CD4-positive, CD25-positive, alpha-beta regulatory T cell (primary cell): ENCODE measurements around the gene SPDYE3. TPM values are rescaled to one million over a fixed set of nuclear protein-coding genes. Genes with fewer than 3 reads are reported as not detected.
A peak's percentile ranks its signal among the peaks of the same experiment; 100 is the strongest.

Experiments used
- ATAC-seq, 2 donors: fragments of 150-1000 bp; cut with Tn5 transposase; one replicate each; pipeline ENCODE4 v1.10.0; 2021; ENCODE audit warnings: low read depth in 2 of 2, moderate number of reproducible peaks in 2 of 2, moderate library complexity in 1 of 2
- DNase-seq, 3 donors: peaks; one replicate each; pipeline versions ENCODE4 v3.0.0 to v3.0.0-alpha.2; 2012 to 2022; ENCODE audit warnings: mixed read lengths in 1 of 3
- H3K27ac ChIP-seq: one replicate; pipeline ENCODE4 v1.7.0; 2013; ENCODE audit warnings: mild to moderate bottlenecking, low read length; ENCODE audit not compliant: insufficient read depth, poor library complexity, severe bottlenecking
- H3K27me3 ChIP-seq: one replicate; pipeline ENCODE4 v1.7.0; 2013; ENCODE audit warnings: low read length; ENCODE audit not compliant: control insufficient read depth, insufficient read depth
- H3K36me3 ChIP-seq: one replicate; pipeline ENCODE4 v1.7.0; 2013; ENCODE audit warnings: mild to moderate bottlenecking, low read length, moderate library complexity; ENCODE audit not compliant: control insufficient read depth, insufficient read depth
- H3K4me1 ChIP-seq: 2 replicates; pipeline ENCODE4 v1.7.0; 2013; ENCODE audit warnings: mild to moderate bottlenecking, low read length; ENCODE audit not compliant: insufficient read depth, control insufficient read depth, poor library complexity, severe bottlenecking
- H3K4me3 ChIP-seq: one replicate; pipeline ENCODE4 v1.7.0; 2013; ENCODE audit warnings: low read depth, mild to moderate bottlenecking, low read length, moderate library complexity
- H3K9me3 ChIP-seq, 2 experiments: 1 replicate in 1 of 2; 2 replicates in 1 of 2; pipeline ENCODE4 v1.7.0; 2013; ENCODE audit warnings: low read length in 2 of 2, mild to moderate bottlenecking in 1 of 2, moderate library complexity in 1 of 2; ENCODE audit not compliant: control insufficient read depth in 2 of 2
- H3K27ac Mint-ChIP-seq, 3 donors: one replicate each; pipeline ENCODE4 v1.8.0; 2020 to 2022; ENCODE audit warnings: mild to moderate bottlenecking in 3 of 3, mixed read lengths in 3 of 3, moderate library complexity in 2 of 3
- H3K27me3 Mint-ChIP-seq: one replicate; pipeline ENCODE4 v1.8.0; 2022; ENCODE audit warnings: mild to moderate bottlenecking, mixed read lengths
- H3K36me3 Mint-ChIP-seq: one replicate; pipeline ENCODE4 v1.8.0; 2020; ENCODE audit warnings: mixed read lengths
- H3K4me1 Mint-ChIP-seq, 4 donors: one replicate each; pipeline ENCODE4 v1.8.0; 2020 to 2022; ENCODE audit warnings: mixed read lengths in 4 of 4, mild to moderate bottlenecking in 1 of 4
- H3K4me3 Mint-ChIP-seq, 4 donors: one replicate each; pipeline ENCODE4 v1.8.0; 2020 to 2022; ENCODE audit warnings: mild to moderate bottlenecking in 4 of 4, mixed read lengths in 4 of 4, moderate library complexity in 3 of 4
- H3K9me3 Mint-ChIP-seq, 7 donors: one replicate each; pipeline ENCODE4 v1.8.0; 2020 to 2022; ENCODE audit warnings: mixed read lengths in 7 of 7, mild to moderate bottlenecking in 3 of 7, moderate library complexity in 2 of 7
- polyA plus RNA-seq, 4 donors: library from polyadenylated mRNA; unstranded; fragments of 300-500 nt; fragmentation: Illumina TruSeq; gene quantifications; one replicate each; pipeline ENCODE4 v1.2.3, GENCODE V29; 2021
- total RNA-seq: library from RNA; stranded (reverse); gene quantifications from one replicate; pipeline ENCODE4 v1.2.3, GENCODE V29; 2022

The SPDYE3 gene
- total and polyA plus RNA-seq, 5 donors from 2014 or later = 4.5 to 7.2 (median 6.1) TPM; not detected in 1

- DNase-seq (no peak), ATAC-seq (no peak)
- peaks cover 4% of the 10 kb centered on the region for H3K4me1 ChIP-seq
These were observed 64.2 kb downstream of the SPDYE3 start for GRCh38 chr7:100371561-100372171.

More at GRCh38 chr7:100371561-100372171, 64.2 kb downstream of the SPDYE3 start:
- H3K27ac Mint-ChIP-seq = peak overlapping the region in 1 of 3 donors; percentile 32
- H3K9me3 Mint-ChIP-seq = peaks cover 0 to 1% (median 0%) of the 10 kb centered on the region in 7 donors
- no peaks in the 10 kb centered on the region for H3K9me3 ChIP-seq
- peaks cover 0 to 8% (median 3%) of the 10 kb centered on the region in 4 donors for H3K4me1 Mint-ChIP-seq
- H3K36me3 ChIP-seq = no peaks in the 10 kb centered on the region
- no peaks in the 10 kb centered on the region for H3K27me3 Mint-ChIP-seq
- no peak overlapping the region for H3K27ac ChIP-seq
- H3K4me3 Mint-ChIP-seq = no peak overlapping the region
- H3K4me3 ChIP-seq = no peak overlapping the region
- H3K27me3 ChIP-seq = no peaks in the 10 kb centered on the region
- no peaks in the 10 kb centered on the region for H3K36me3 Mint-ChIP-seq

Other genes starting within 250 kb of the SPDYE3 start
- 29.2 TPM for gene ZNF3, start 226.0 kb upstream of the SPDYE3 start, total RNA-seq
- gene ZNF3, start 226.0 kb upstream of the SPDYE3 start, polyA plus RNA-seq = 10 to 100 TPM; 13.4 to 27.6 (median 20.7) TPM
- gene COPS6, start 218.7 kb upstream of the SPDYE3 start, total RNA-seq = 74.4 TPM
- 100 to 1,000 TPM; 123 to 180 (median 144) TPM for gene COPS6, start 218.7 kb upstream of the SPDYE3 start, polyA plus RNA-seq
- gene MCM7, start 206.3 kb upstream of the SPDYE3 start, total RNA-seq = 82.0 TPM
- 10 to 100 TPM; 31.2 to 45.2 (median 35.8) TPM for gene MCM7, start 206.3 kb upstream of the SPDYE3 start, polyA plus RNA-seq
- gene AP4M1, start 206.1 kb upstream of the SPDYE3 start, total RNA-seq = 5.6 TPM
- 1 to 10 TPM; 2.6 to 6.4 (median 4.3) TPM for gene AP4M1, start 206.1 kb upstream of the SPDYE3 start, polyA plus RNA-seq
- gene TAF6, start 188.3 kb upstream of the SPDYE3 start, total RNA-seq = 47.1 TPM
- 10 to 100 TPM; 17.9 to 24.5 (median 21.9) TPM for gene TAF6, start 188.3 kb upstream of the SPDYE3 start, polyA plus RNA-seq
- gene CNPY4, start 188.1 kb upstream of the SPDYE3 start, total RNA-seq = 20.7 TPM
- gene CNPY4, start 188.1 kb upstream of the SPDYE3 start, polyA plus RNA-seq = 10 to 100 TPM; 14.1 to 20.6 (median 17.6) TPM
- 4.0 TPM for gene MBLAC1, start 180.7 kb upstream of the SPDYE3 start, total RNA-seq
- gene MBLAC1, start 180.7 kb upstream of the SPDYE3 start, polyA plus RNA-seq = 1 to 10 TPM; 1.6 to 3.8 (median 2.3) TPM
- gene LAMTOR4, start 158.8 kb upstream of the SPDYE3 start, total RNA-seq = 136 TPM
- 100 to 1,000 TPM; 450 to 474 (median 465) TPM for gene LAMTOR4, start 158.8 kb upstream of the SPDYE3 start, polyA plus RNA-seq
- gene TRAPPC14, start 149.0 kb upstream of the SPDYE3 start, total RNA-seq = 54.6 TPM
- 1 to 10 TPM; 2.3 to 4.3 (median 3.9) TPM for gene TRAPPC14, start 149.0 kb upstream of the SPDYE3 start, polyA plus RNA-seq
- gene GAL3ST4, start 139.1 kb upstream of the SPDYE3 start, total RNA-seq = 6.1 TPM
- 1 to 10 TPM; 2.6 to 7.7 (median 5.3) TPM for gene GAL3ST4, start 139.1 kb upstream of the SPDYE3 start, polyA plus RNA-seq
- 7.0 TPM for gene GPC2, start 130.3 kb upstream of the SPDYE3 start, total RNA-seq
- under 1 TPM in 3 of 4 donors, not detected in 1; 0.16 to 0.27 (median 0.23) TPM for gene GPC2, start 130.3 kb upstream of the SPDYE3 start, polyA plus RNA-seq
- gene STAG3, start 129.8 kb upstream of the SPDYE3 start, total RNA-seq = 6.2 TPM
- 1 to 10 TPM in 1 of 4 donors, under 1 TPM in 3; 0.53 to 4.0 (median 0.77) TPM for gene STAG3, start 129.8 kb upstream of the SPDYE3 start, polyA plus RNA-seq
- gene PVRIG, start 87.8 kb upstream of the SPDYE3 start, total RNA-seq = 46.3 TPM
- gene PVRIG, start 87.8 kb upstream of the SPDYE3 start, polyA plus RNA-seq = 100 to 1,000 TPM in 2 of 4 donors, 10 to 100 TPM in 2; 89.0 to 126 (median 97.6) TPM
- gene PILRB, start 50.4 kb downstream of the SPDYE3 start, total RNA-seq = 88.0 TPM
- gene PILRB, start 50.4 kb downstream of the SPDYE3 start, polyA plus RNA-seq = 1 to 10 TPM; 2.1 to 3.6 (median 2.5) TPM
- 13.2 TPM for gene PILRA, start 65.8 kb downstream of the SPDYE3 start, total RNA-seq
- under 1 TPM in 2 of 4 donors, not detected in 2; 0.17 to 0.39 TPM for gene PILRA, start 65.8 kb downstream of the SPDYE3 start, polyA plus RNA-seq
- 4.0 TPM for gene ZCWPW1, start 121.0 kb downstream of the SPDYE3 start, total RNA-seq
- 1 to 10 TPM; 2.2 to 5.4 (median 4.0) TPM for gene ZCWPW1, start 121.0 kb downstream of the SPDYE3 start, polyA plus RNA-seq
- gene MEPCE, start 122.1 kb downstream of the SPDYE3 start, total RNA-seq = 73.1 TPM
- gene MEPCE, start 122.1 kb downstream of the SPDYE3 start, polyA plus RNA-seq = 10 to 100 TPM; 10.2 to 15.9 (median 13.5) TPM
- gene PPP1R35, start 128.8 kb downstream of the SPDYE3 start, total RNA-seq = 52.8 TPM
- gene PPP1R35, start 128.8 kb downstream of the SPDYE3 start, polyA plus RNA-seq = 10 to 100 TPM; 42.3 to 72.2 (median 49.4) TPM
- gene SPACDR, start 156.6 kb downstream of the SPDYE3 start, total RNA-seq = 3.7 TPM
- under 1 TPM in 2 of 4 donors, not detected in 2; 0.32 TPM for gene SPACDR, start 156.6 kb downstream of the SPDYE3 start, polyA plus RNA-seq
- 113 TPM for gene TSC22D4, start 171.5 kb downstream of the SPDYE3 start, total RNA-seq
- gene TSC22D4, start 171.5 kb downstream of the SPDYE3 start, polyA plus RNA-seq = 10 to 100 TPM; 22.2 to 35.8 (median 33.4) TPM
- gene NYAP1, start 176.2 kb downstream of the SPDYE3 start, total RNA-seq = 0.89 TPM
- gene NYAP1, start 176.2 kb downstream of the SPDYE3 start, polyA plus RNA-seq = not detected
- 40.8 TPM for gene AGFG2, start 231.5 kb downstream of the SPDYE3 start, total RNA-seq
- 10 to 100 TPM; 11.7 to 21.6 (median 16.0) TPM for gene AGFG2, start 231.5 kb downstream of the SPDYE3 start, polyA plus RNA-seq